Trophoblast cell (in vitro differentiated cells and primary cell): ENCODE measurements around the gene GTF3C6.

ENCODE experiments used
- DNase-seq, 2 donors: peaks; one replicate each; pipeline ENCODE4 v3.0.0-alpha.2; 2016
- H2AFZ ChIP-seq: 2 replicates; pipeline ENCODE4 v1.6.1; 2013; ENCODE audit warnings: low read length, moderate library complexity, mild to moderate bottlenecking; ENCODE audit not compliant: insufficient read depth, poor library complexity
- H2AK5ac ChIP-seq: 2 replicates; pipeline ENCODE4 v1.6.1; 2013; ENCODE audit warnings: mild to moderate bottlenecking, low read length
- H2BK120ac ChIP-seq: 2 replicates; pipeline ENCODE4 v1.6.1; 2013; ENCODE audit warnings: low read length, mild to moderate bottlenecking, moderate library complexity; ENCODE audit not compliant: insufficient read depth, poor library complexity
- H2BK12ac ChIP-seq: 2 replicates; pipeline ENCODE4 v1.6.1; 2013; ENCODE audit warnings: mild to moderate bottlenecking, low read length, moderate library complexity
- H2BK5ac ChIP-seq: 2 replicates; pipeline ENCODE4 v1.6.1; 2013; ENCODE audit warnings: low read length, low read depth, moderate library complexity, mild to moderate bottlenecking; ENCODE audit not compliant: poor library complexity
- H3K14ac ChIP-seq: 2 replicates; pipeline ENCODE4 v1.6.1; 2013; ENCODE audit warnings: mild to moderate bottlenecking, low read length
- H3K18ac ChIP-seq: 2 replicates; pipeline ENCODE4 v1.6.1; 2013; ENCODE audit warnings: mild to moderate bottlenecking, low read length
- H3K23ac ChIP-seq: 2 replicates; pipeline ENCODE4 v1.6.1; 2013; ENCODE audit warnings: low read length
- H3K27ac ChIP-seq: 2 replicates; pipeline ENCODE4 v1.5.1; 2013; ENCODE audit warnings: low read depth, mild to moderate bottlenecking, inconsistent platforms, low read length, moderate library complexity
- H3K27me3 ChIP-seq: 2 replicates; pipeline ENCODE4 v1.6.1; 2013; ENCODE audit warnings: inconsistent platforms, mild to moderate bottlenecking, low read length, moderate library complexity; ENCODE audit not compliant: insufficient read depth
- H3K36me3 ChIP-seq, 2 experiments: 1 replicate in 1 of 2; 2 replicates in 1 of 2; pipeline ENCODE4 v1.6.1; 2013; ENCODE audit warnings: low read length in 2 of 2, mild to moderate bottlenecking in 2 of 2, moderate library complexity in 1 of 2; ENCODE audit not compliant: insufficient read depth in 2 of 2, control insufficient read depth in 1 of 2
- H3K4ac ChIP-seq: 2 replicates; pipeline ENCODE4 v1.6.1; 2013; ENCODE audit warnings: low read depth, mild to moderate bottlenecking, low read length, moderate library complexity
- H3K4me1 ChIP-seq, 2 experiments: 1 replicate in 1 of 2; 2 replicates in 1 of 2; pipeline ENCODE4 v1.6.1; 2013; ENCODE audit warnings: low read length in 2 of 2, mild to moderate bottlenecking in 2 of 2, moderate library complexity in 1 of 2; ENCODE audit not compliant: insufficient read depth in 2 of 2, control insufficient read depth in 1 of 2
- H3K4me2 ChIP-seq: 2 replicates; pipeline ENCODE4 v1.6.1; 2013; ENCODE audit warnings: inconsistent platforms, mild to moderate bottlenecking, low read length, moderate library complexity
- H3K4me3 ChIP-seq: 2 replicates; pipeline ENCODE4 v1.5.1; 2013; ENCODE audit warnings: mild to moderate bottlenecking, low read depth, low read length, inconsistent platforms
- H3K79me1 ChIP-seq: one replicate; pipeline ENCODE4 v1.6.1; 2013; ENCODE audit warnings: low read length
- H3K79me2 ChIP-seq: 2 replicates; pipeline ENCODE4 v1.6.1; 2013; ENCODE audit warnings: low read length, mild to moderate bottlenecking; ENCODE audit not compliant: control insufficient read depth, insufficient read depth, poor library complexity
- H3K9ac ChIP-seq: 2 replicates; pipeline ENCODE4 v1.6.1; 2013; ENCODE audit warnings: mild to moderate bottlenecking, low read length
- H3K9me3 ChIP-seq: 2 replicates; pipeline ENCODE4 v1.6.1; 2013; ENCODE audit warnings: low read depth, mild to moderate bottlenecking, control low read depth, inconsistent platforms, low read length; ENCODE audit not compliant: insufficient read depth
- H4K12ac ChIP-seq: 2 replicates; pipeline ENCODE4 v1.6.1; 2013; ENCODE audit warnings: low read depth, mild to moderate bottlenecking, low read length, moderate library complexity
- H4K8ac ChIP-seq: 2 replicates; pipeline ENCODE4 v1.6.1; 2013; ENCODE audit warnings: low read depth, mild to moderate bottlenecking, low read length, moderate library complexity
- H4K91ac ChIP-seq: one replicate; pipeline ENCODE4 v1.6.1; 2013; ENCODE audit warnings: low read depth, mild to moderate bottlenecking, low read length, moderate library complexity
- WGBS: extraction: QIAGEN DNeasy Blood & Tissue Kit; methylation state at CpG from one replicate; pipeline ENCODE4 v1.1.7; 2013; ENCODE audit warnings: missing lambda C conversion rate; ENCODE audit not compliant: insufficient read length, insufficient coverage; ENCODE audit errors: extremely low coverage; 5-methylcytosine and 5-hydroxymethylcytosine counted together

Gene GTF3C6

GRCh38 chr6:110990840-110991576 is 32.5 kb downstream of the GTF3C6 start:
- no peak overlapping the region for H3K27ac ChIP-seq
- H3K79me1 ChIP-seq, result no peaks in the 10 kb centered on the region
- H3K4me1 ChIP-seq, result no peaks in the 10 kb centered on the region
- H3K9me3 ChIP-seq, result no peaks in the 10 kb centered on the region
- H3K4me3 ChIP-seq, result no peak overlapping the region
- no peak overlapping the region for H2BK12ac ChIP-seq
- H2AK5ac ChIP-seq, result no peak overlapping the region
- no peak overlapping the region for H3K4me2 ChIP-seq
- WGBS, result no CpG with 5 or more reads among the region's 11 CpGs
- no peaks in the 10 kb centered on the region for H3K27me3 ChIP-seq
- no peaks in the 10 kb centered on the region for H3K79me2 ChIP-seq
- H4K12ac ChIP-seq, result no peak overlapping the region
- no peak overlapping the region for H2BK120ac ChIP-seq
- no peak overlapping the region for H3K18ac ChIP-seq
- no peak overlapping the region for H4K91ac ChIP-seq
- H3K4ac ChIP-seq, result no peak overlapping the region
- no peak overlapping the region for H3K14ac ChIP-seq
- DNase-seq, result no peak
- H3K9ac ChIP-seq, result no peak overlapping the region
- H4K8ac ChIP-seq, result no peak overlapping the region
- H2AFZ ChIP-seq, result no peak overlapping the region
- H2BK5ac ChIP-seq, result no peak overlapping the region
- H3K23ac ChIP-seq, result no peak overlapping the region
- H3K36me3 ChIP-seq, result peaks cover 4 to 20% of the 10 kb centered on the region in 2 experiments

DNA sequence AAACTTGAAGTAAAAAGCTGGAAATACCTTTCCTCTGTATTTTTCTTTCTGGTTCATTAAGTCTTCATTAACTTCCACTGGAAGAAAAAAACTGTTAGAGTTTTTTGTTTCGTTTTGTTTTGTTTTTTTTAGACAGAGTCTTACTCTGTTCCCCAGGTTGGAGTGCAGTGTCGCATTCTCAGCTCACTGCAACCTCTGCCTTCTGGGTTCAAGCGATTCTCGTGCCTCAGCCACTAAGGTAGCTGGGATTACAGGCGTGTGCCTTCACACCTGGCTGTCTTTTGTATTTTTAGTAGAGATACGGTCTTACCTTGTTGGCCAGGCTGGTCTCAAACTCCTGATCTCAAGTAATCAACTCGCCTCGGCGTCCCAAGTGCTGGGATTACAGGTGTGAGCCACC is 38.2 kb downstream of the GTF3C6 start:
- Histone ChIP-seq H2BK5ac (no peak overlapping the region), H2BK120ac (no peak overlapping the region), H3K79me1 (no peaks in the 10 kb centered on the region), H4K8ac (no peak overlapping the region), H3K27me3 (no peaks in the 10 kb centered on the region), H3K9ac (no peak overlapping the region), H3K18ac (no peak overlapping the region), H3K4me3 (no peak overlapping the region), H3K36me3 (peaks cover 24 to 25% of the 10 kb centered on the region in 2 experiments), H3K4me2 (no peak overlapping the region), H3K23ac (no peak overlapping the region), H4K91ac (no peak overlapping the region), H3K79me2 (no peaks in the 10 kb centered on the region), H3K4ac (no peak overlapping the region), H2BK12ac (no peak overlapping the region), H2AK5ac (no peak overlapping the region), H4K12ac (no peak overlapping the region), H2AFZ (no peak overlapping the region), H3K4me1 (no peaks in the 10 kb centered on the region), H3K14ac (no peak overlapping the region), H3K9me3 (no peaks in the 10 kb centered on the region), H3K27ac (no peak overlapping the region)
- WGBS, result no CpG with 5 or more reads among the region's 9 CpGs
- no peak for DNase-seq

DNA sequence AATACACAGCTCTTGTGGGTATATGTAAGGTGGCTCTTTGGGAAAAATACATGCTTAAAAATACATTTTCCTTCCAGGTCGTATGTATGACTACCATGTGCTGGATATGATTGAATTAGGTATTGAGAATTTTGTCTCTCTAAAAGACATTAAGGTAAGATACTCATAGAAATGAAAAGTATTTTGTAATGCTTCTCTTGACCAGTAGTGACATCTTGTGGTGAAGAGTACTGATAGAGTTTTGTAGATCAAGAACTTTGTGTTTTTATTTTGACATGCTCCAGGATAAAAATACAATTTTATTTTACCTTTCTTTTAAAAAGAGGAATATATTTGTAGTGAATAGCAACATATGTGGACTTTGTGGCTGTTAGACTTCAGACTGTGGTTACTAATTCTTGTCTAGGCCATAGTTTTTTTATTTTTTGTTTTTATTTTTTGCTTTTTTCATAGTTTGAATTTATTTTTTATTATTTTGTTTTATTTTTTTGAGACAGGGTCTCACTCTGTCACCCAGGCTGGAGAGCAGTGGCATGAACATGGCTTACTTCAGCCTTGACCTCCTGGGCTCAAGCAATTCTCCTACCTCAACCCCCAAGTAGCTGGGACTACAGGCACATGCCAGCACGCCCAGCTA is 41.2 kb downstream of the GTF3C6 start:
- Histone ChIP-seq H2AK5ac (no peak overlapping the region), H4K91ac (no peak overlapping the region), H2AFZ (no peak overlapping the region), H3K4me2 (no peak overlapping the region), H2BK5ac (no peak overlapping the region), H2BK12ac (no peak overlapping the region), H3K23ac (no peak overlapping the region), H4K8ac (no peak overlapping the region), H3K18ac (no peak overlapping the region), H3K79me2 (no peaks in the 10 kb centered on the region), H3K36me3 (peaks cover 28 to 33% of the 10 kb centered on the region in 2 experiments), H3K4ac (no peak overlapping the region), H3K9me3 (no peaks in the 10 kb centered on the region), H3K27ac (no peak overlapping the region), H3K4me3 (no peak overlapping the region), H3K4me1 (no peaks in the 10 kb centered on the region), H3K14ac (no peak overlapping the region), H3K9ac (no peak overlapping the region), H3K27me3 (no peaks in the 10 kb centered on the region), H2BK120ac (no peak overlapping the region), H3K79me1 (no peaks in the 10 kb centered on the region), H4K12ac (no peak overlapping the region)
- DNase-seq, result peak in 1 of 2 donors; percentile 72
- no CpG with 5 or more reads among the region's 2 CpGs for WGBS

DNA sequence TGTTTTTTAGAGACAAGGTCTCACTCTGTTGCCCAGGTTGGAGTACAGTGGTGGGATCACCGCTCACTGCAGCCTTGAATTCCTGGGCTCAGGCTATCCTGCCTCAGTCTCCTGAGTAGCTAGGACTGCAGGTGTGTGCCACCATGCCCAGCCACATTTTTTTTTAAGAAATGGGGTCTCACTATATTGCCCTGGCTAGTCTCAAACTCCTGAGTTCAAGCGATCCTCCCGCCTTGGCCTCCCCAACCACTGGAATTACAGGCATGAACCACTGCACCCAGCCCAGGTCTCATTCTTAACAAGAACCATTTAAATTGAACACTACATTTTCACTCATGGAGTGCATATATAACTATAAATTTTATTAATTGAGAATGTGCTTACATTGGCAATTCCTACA is 43.8 kb downstream of the GTF3C6 start:
- no peak overlapping the region for H3K9ac ChIP-seq
- no peak overlapping the region for H3K23ac ChIP-seq
- no CpG with 5 or more reads among the region's 3 CpGs for WGBS
- H2AK5ac ChIP-seq, result no peak overlapping the region
- no peaks in the 10 kb centered on the region for H3K27me3 ChIP-seq
- H3K18ac ChIP-seq, result no peak overlapping the region
- H3K4me3 ChIP-seq, result no peak overlapping the region
- no peak overlapping the region for H2AFZ ChIP-seq
- H2BK120ac ChIP-seq, result no peak overlapping the region
- H2BK12ac ChIP-seq, result no peak overlapping the region
- no peaks in the 10 kb centered on the region for H3K79me2 ChIP-seq
- H3K4ac ChIP-seq, result no peak overlapping the region
- H3K27ac ChIP-seq, result no peak overlapping the region
- no peak overlapping the region for H4K8ac ChIP-seq
- H3K9me3 ChIP-seq, result no peaks in the 10 kb centered on the region
- no peak for DNase-seq
- peaks cover 31 to 35% of the 10 kb centered on the region in 2 experiments for H3K36me3 ChIP-seq
- H3K4me2 ChIP-seq, result no peak overlapping the region
- H2BK5ac ChIP-seq, result no peak overlapping the region
- no peak overlapping the region for H4K12ac ChIP-seq
- H3K4me1 ChIP-seq, result no peaks in the 10 kb centered on the region
- H3K14ac ChIP-seq, result no peak overlapping the region
- H4K91ac ChIP-seq, result no peak overlapping the region
- H3K79me1 ChIP-seq, result no peaks in the 10 kb centered on the region
